BJ (cell line): ENCODE results near the gene ENO2. TPM values are rescaled to one million over a fixed set of nuclear protein-coding genes. Genes with fewer than 3 reads are reported as not detected.
A peak's percentile ranks its signal among the peaks of the same experiment; 100 is the strongest.

ENCODE experiments used
- CTCF ChIA-PET: fragments of 350-600 bp; formaldehyde crosslinking; extraction: SDS; loops from one replicate; lab custom pipeline; 2021; ENCODE audit warnings: antibody characterized with exemption, inconsistent platforms; lab: Yijun Ruan, JAX
- POLR2A ChIA-PET: fragments of 300-600 bp; sonication (Branson Sonifier 250); formaldehyde crosslinking; extraction: SDS; loops from one replicate; lab custom pipeline; 2021; ENCODE audit warnings: antibody characterized with exemption; lab: Charles Lee
- DNase-seq: peaks from one replicate; pipeline ENCODE4 v3.0.0-alpha.2; 2011; ENCODE audit warnings: low read depth
- H3K27me3 ChIP-seq: 2 replicates; pipeline ENCODE4 v1.6.0; 2011; ENCODE audit warnings: low read length; ENCODE audit not compliant: control insufficient read depth, insufficient read depth
- H3K36me3 ChIP-seq: 2 replicates; pipeline ENCODE4 v1.5.1; 2011; ENCODE audit warnings: low read length; ENCODE audit not compliant: control insufficient read depth, insufficient read depth
- H3K4me3 ChIP-seq: 2 replicates; pipeline ENCODE4 v1.5.1; 2011; ENCODE audit warnings: low read depth, mild to moderate bottlenecking, control low read depth, low read length
- polyA plus RNA-seq: library from polyadenylated mRNA; depleted of rRNA; stranded (reverse); fragments of >200 nt; gene quantifications from 2 replicates; pipeline ENCODE4 v1.2.3, GENCODE V29; 2011
- TF ChIP-seq, protein P1 (sequence below): IDR thresholded peaks from 2 replicates; pipeline ENCODE4 v1.5.1; 2011; ENCODE audit warnings: low read depth, mild to moderate bottlenecking, control low read depth, inconsistent platforms, low read length, moderate library complexity; ENCODE audit not compliant: insufficient read depth

ENO2 gene
- polyA plus RNA-seq, 1 experiment = 29.7 TPM

DNA sequence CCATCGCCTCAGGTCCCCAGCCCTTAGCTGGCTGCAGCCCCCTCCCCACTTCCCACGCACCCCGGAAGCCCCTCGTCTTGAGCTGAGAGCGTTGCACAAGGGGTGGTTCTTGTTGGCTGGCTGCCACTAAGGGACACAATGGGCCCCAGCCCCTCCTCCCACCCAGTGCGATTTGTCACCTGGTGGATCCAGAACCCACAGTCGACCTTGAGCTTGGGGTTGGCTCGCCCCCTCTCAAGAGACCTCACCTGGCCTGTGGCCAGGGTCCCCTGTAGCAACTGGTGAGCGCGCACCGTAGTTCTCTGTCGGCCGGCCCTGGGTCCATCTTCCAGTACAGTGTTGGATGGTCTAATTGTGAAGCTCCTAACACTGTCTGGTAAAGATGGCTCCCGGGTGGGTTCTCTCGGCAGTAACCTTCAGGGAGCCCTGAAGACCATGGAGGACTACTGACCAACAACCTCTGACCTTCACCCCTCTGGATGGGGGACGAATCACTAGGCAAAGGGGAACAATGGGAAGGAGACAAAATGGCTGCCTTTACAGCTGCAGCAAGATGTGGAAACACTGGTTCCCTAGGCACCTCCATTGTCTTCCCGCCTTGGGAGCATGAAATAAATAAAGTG, 49.5 kb downstream of the ENO2 start:
- TF ChIP-seq, protein P1, sequence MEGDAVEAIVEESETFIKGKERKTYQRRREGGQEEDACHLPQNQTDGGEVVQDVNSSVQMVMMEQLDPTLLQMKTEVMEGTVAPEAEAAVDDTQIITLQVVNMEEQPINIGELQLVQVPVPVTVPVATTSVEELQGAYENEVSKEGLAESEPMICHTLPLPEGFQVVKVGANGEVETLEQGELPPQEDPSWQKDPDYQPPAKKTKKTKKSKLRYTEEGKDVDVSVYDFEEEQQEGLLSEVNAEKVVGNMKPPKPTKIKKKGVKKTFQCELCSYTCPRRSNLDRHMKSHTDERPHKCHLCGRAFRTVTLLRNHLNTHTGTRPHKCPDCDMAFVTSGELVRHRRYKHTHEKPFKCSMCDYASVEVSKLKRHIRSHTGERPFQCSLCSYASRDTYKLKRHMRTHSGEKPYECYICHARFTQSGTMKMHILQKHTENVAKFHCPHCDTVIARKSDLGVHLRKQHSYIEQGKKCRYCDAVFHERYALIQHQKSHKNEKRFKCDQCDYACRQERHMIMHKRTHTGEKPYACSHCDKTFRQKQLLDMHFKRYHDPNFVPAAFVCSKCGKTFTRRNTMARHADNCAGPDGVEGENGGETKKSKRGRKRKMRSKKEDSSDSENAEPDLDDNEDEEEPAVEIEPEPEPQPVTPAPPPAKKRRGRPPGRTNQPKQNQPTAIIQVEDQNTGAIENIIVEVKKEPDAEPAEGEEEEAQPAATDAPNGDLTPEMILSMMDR = no peak
- ChIA-PET POLR2A (interaction anchor here (0.5 kb wide), 1 partner anchor 39 kb away, joined by 4 read pairs; no protein-coding TSS in a partner anchor), CTCF (interaction anchor here (0.8 to 5.5 kb wide), 10 partner anchors 11 to 144 kb away, joined by 3 to 62 read pairs (median 4); partner anchors contain the start of genes C12orf57 and RNU7-1)
- Histone ChIP-seq H3K4me3 (no peak overlapping the region), H3K27me3 (no peaks in the 10 kb centered on the region), H3K36me3 (peaks cover 26% of the 10 kb centered on the region)
- no peak for DNase-seq

DNA sequence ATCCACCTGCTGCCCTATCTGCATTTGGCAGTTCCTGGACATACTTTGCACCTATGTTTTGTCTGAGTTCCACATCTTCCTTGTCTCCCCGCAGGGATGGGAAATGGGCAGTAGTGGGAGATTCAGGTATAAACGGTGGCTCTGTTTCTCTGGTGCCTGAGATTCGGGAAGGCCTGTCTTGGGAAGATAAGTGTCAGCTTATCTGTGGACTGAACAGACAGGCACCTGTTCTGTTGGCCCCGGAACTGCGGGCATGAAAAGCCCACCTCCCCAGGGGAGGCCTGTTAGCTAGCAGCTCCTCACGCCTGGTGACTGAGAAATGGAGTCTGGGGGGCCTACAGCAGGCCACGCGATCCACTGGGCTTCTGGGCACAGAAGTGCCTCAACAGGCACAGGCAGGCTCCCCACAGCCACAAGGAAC, 50.2 kb downstream of the ENO2 start:
- POLR2A ChIA-PET = interaction anchor here (0.5 kb wide), 1 partner anchor 40 kb away, joined by 4 read pairs; no protein-coding TSS in a partner anchor
- H3K27me3 ChIP-seq = no peaks in the 10 kb centered on the region
- H3K36me3 ChIP-seq = peaks cover 26% of the 10 kb centered on the region
- DNase-seq = no peak
- H3K4me3 ChIP-seq = no peak overlapping the region
- CTCF ChIA-PET = interaction anchor here (0.6 to 5.5 kb wide), 30 partner anchors 8 to 682 kb away, joined by 3 to 62 read pairs (median 4); partner anchors contain the start of genes C12orf57, ENO2 and RNU7-1
- TF ChIP-seq, protein P1 = no peak

DNA sequence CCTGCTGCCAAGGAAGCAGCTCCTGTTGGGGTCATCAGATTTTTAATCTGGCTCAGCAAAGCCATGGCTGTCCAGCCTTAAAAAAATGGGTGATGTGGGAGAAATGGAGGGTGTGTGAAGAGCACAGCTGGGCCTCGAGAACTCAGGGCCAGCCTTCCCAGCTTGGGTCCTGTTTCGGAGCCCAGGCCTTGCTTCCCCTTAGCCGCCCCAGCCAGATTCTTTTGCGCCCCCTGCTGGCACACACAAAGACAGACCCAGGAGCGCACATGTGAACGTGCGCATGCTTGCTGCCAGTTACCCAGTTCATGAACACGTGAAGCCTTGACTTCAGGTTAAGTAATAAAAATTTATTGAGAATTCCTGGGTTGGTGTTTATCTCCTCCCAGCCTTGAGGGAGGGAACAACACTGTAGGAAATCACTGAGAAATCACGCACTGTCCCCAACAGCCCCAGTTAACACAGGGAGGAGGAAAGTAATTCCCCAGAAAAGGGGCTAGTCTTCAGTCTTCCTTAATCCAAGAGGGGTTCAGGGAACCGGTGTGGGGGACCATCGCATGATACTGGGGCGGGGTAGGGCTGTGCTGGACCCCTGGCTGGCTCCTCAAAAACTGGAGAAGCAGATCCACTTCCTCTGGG, 50.8 kb downstream of the ENO2 start:
- peak; percentile 37 for DNase-seq
- TF ChIP-seq, protein P1 = peak; percentile 92
- Histone ChIP-seq H3K27me3 (no peaks in the 10 kb centered on the region), H3K36me3 (peaks cover 26% of the 10 kb centered on the region), H3K4me3 (no peak overlapping the region)
- POLR2A ChIA-PET = no interaction called here
- CTCF ChIA-PET = interaction anchor here (0.6 to 5.5 kb wide), 31 partner anchors 9 to 682 kb away, joined by 3 to 62 read pairs (median 4); partner anchors contain the start of genes C12orf57, ENO2 and RNU7-1

DNA sequence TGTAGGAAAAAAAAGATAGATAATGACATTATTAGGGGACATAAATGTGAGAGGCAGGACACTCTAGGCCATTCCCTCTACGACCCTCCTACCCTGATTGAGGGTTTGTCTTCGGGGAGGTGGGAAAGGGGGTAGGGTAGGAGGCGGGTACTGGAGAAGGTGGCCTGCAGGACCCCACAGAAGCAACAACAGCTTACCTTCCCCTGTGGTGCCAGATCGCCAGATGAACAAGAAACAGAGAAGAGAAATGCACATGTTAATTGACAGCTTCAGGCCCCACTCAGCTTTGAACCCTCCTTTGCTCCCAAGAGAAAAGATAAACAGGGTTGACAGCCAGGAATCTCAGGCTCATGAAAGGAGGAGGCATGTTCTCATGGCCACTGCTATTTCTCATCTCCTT, 51.3 kb downstream of the ENO2 start:
- Histone ChIP-seq H3K4me3 (no peak overlapping the region), H3K36me3 (peaks cover 26% of the 10 kb centered on the region), H3K27me3 (no peaks in the 10 kb centered on the region)
- CTCF ChIA-PET = interaction anchor here (0.7 to 3.6 kb wide), 10 partner anchors 9 to 146 kb away, joined by 3 to 62 read pairs (median 4); partner anchors contain the start of genes C12orf57 and RNU7-1
- POLR2A ChIA-PET = no interaction called here
- TF ChIP-seq, protein P1 = no peak
- no peak for DNase-seq

DNA sequence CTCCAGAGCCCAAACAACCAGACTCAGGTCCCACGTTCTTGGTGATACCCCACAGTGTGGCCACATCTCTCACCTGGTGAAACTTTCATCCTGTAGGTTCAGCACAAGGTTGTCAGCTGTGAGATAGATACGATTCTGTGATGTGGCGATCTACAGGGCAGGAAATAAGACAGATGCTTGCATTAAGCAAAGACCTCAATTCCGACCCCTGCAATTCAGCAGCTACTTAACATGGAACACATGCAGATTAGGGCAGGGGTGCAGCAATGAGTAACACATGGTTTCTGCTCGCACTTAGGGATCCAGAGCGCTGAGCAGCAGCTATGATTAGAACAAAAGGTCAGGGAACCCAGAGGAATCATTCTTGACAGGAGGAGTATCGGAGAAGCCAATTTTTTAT, 52.0 kb downstream of the ENO2 start:
- peaks cover 26% of the 10 kb centered on the region for H3K36me3 ChIP-seq
- H3K4me3 ChIP-seq = no peak overlapping the region
- TF ChIP-seq, protein P1 = no peak
- no peak for DNase-seq
- CTCF ChIA-PET = interaction anchor here (0.7 to 3.6 kb wide), 8 partner anchors 8 to 146 kb away, joined by 3 to 62 read pairs (median 4); partner anchors contain the start of genes C12orf57 and RNU7-1
- POLR2A ChIA-PET = no interaction called here
- no peaks in the 10 kb centered on the region for H3K27me3 ChIP-seq
